ENCODE data around the gene KIAA1958.

- TF ChIP-seq, protein P1, sequence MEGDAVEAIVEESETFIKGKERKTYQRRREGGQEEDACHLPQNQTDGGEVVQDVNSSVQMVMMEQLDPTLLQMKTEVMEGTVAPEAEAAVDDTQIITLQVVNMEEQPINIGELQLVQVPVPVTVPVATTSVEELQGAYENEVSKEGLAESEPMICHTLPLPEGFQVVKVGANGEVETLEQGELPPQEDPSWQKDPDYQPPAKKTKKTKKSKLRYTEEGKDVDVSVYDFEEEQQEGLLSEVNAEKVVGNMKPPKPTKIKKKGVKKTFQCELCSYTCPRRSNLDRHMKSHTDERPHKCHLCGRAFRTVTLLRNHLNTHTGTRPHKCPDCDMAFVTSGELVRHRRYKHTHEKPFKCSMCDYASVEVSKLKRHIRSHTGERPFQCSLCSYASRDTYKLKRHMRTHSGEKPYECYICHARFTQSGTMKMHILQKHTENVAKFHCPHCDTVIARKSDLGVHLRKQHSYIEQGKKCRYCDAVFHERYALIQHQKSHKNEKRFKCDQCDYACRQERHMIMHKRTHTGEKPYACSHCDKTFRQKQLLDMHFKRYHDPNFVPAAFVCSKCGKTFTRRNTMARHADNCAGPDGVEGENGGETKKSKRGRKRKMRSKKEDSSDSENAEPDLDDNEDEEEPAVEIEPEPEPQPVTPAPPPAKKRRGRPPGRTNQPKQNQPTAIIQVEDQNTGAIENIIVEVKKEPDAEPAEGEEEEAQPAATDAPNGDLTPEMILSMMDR (conservative IDR thresholded peaks at IDR 0.05; ENCODE audit: low read depth, low read length) = no peak
- no peak for TF ChIP-seq EZH2 (IDR thresholded peaks at IDR 0.05; ENCODE audit: borderline replicate concordance, low read depth, low read length, poor library complexity, severe bottlenecking)
These were observed 61.4 kb downstream of the KIAA1958 start for GRCh38 chr9:112548051-112548440.
